Activated CD8-positive, alpha-beta memory T cell treated with anti-CD3 and anti-CD28 coated beads for 4 hours (primary cell): ENCODE measurements around the gene RNU1-3.
"Not testable (repeated sequence)": the region's sequence is repeated elsewhere in the genome, so short reads cannot be mapped to it uniquely, and the experiment has no call there.

Source experiments
- DNase-seq, 2 donors: peaks; one replicate each; pipeline ENCODE4 v3.0.0-alpha.2; 2020; ENCODE audit warnings: low read depth in 2 of 2

The RNU1-3 gene

GRCh38 chr1:16656981-16657683, 9.6 kb downstream of the RNU1-3 start:
- DNase-seq, result not testable (repeated sequence)

DNA sequence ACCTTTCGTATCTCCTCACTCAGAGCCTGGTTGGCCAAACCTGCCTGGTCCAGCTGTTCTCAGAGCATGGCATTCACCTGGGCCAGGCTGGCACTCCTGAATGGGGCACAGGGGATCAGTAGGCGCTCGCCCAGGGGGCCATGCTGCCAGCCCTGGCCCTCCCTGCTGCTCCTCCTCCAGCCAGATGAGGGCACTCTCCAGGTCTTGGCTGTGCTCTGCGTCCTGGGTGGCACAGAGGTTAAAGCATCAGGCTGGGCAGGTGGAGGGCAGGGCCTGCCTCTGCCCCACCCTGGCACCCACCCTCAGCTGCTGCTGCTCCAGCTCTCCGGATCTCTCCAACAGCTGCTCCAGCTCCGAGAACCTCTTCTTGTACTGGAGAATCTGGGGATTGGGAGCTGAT, 10.2 kb downstream of the RNU1-3 start:
- not testable (repeated sequence) for DNase-seq

GRCh38 chr1:16651560-16651959, 15.2 kb downstream of the RNU1-3 start:
- DNase-seq, result not testable (repeated sequence)

GRCh38 chr1:16649960-16650359, 16.8 kb downstream of the RNU1-3 start:
- not testable (repeated sequence) for DNase-seq

- not testable (repeated sequence) for DNase-seq
These were observed 17.4 kb downstream of the RNU1-3 start for GRCh38 chr1:16649390-16649789.

DNA sequence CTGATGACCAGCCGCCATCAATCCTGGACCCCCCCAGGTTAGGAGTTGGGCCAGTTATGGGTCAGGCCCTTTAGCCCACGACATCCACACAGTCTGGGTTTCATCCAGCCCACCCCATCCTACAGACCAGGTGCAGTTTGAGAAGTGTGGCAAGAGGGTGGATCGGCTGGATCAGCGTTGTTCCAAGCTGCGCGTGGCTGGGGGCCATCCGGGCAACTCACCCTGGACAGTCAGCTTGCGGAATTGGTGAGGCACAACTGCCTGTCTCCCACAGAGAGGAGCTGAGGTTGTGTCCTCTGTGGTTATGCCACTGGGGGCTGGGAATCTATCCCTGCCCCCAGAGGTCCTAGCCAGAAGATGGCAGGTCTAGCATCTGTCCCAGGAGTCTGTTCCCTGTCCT, 18.0 kb downstream of the RNU1-3 start:
- not testable (repeated sequence) for DNase-seq

- DNase-seq, result not testable (repeated sequence)
These were observed 18.5 kb downstream of the RNU1-3 start for GRCh38 chr1:16648250-16648649.

DNA sequence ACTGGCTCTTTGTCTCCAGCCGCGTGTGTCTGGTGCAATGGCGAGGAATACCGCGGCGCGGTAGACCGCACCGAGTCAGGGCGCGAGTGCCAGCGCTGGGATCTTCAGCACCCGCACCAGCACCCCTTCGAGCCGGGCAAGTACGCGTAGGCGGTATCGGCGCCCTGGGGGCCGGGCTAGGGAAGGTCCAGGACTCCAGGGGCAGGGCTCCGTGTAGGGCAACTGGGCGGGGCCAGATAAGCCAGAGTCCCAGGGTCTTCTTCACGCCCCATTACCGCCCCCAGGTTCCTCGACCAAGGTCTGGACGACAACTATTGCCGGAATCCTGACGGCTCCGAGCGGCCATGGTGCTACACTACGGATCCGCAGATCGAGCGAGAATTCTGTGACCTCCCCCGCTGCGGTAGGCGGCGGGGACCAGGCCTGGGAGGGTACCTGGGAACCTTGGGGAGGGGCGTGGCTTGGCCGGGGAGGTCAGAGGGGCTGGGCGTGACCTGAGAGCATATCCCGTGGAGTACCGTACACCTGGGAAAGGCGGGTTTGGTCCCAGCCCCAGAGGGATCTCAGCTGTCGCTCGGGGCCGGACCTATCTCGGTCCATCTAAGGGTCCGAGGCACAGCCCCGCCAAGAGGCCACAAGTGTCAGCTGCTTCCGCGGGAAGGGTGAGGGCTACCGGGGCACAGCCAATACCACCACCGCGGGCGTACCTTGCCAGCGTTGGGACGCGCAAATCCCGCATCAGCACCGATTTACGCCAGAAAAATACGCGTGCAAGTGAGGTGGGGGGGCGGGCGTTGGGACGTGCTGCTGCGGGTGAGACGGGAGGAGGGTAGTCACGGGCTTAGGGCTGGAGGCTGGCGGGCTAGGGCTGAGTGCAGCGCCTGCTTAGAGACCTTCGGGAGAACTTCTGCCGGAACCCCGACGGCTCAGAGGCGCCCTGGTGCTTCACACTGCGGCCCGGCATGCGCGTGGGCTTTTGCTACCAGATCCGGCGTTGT, 19.3 kb downstream of the RNU1-3 start:
- not testable (repeated sequence) for DNase-seq

DNA sequence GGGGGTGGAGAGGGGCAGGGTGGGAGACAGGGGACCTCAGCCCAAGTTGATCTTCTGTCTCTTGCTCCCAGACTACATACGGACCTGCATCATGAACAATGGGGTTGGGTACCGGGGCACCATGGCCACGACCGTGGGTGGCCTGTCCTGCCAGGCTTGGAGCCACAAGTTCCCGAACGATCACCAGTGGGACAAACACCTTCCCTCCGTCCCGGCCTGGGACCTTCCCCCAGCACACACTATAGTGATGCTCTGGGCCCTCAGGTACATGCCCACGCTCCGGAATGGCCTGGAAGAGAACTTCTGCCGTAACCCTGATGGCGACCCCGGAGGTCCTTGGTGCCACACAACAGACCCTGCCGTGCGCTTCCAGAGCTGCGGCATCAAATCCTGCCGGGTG, 20.0 kb downstream of the RNU1-3 start:
- DNase-seq, result not testable (repeated sequence)

DNA sequence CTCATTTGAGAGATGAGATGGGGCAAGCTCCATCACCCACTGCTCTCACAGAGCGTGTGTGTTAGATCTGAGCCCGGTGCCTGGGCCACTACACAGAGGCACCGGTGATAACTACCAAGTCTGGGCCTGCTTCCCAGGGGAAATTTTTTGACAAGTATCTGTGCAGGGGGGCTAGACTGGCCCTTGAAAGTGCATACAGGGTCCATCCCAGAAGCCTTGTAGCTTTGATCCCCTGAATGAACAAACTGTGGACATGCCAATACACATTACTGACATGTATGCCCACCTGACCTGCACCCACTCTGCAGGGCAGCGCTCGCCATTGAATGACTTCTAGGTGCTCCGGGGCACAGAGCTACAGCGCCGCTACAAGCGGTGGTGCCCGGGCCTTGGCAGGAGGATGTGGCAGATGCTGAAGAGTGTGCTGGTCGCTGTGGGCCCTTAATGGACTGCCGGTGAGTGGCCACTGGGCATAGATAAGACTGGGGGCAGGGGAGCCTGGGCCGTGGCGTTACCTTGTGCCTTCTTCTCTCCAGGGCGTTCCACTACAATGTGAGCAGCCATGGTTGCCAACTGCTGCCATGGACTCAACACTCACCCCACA, 20.6 kb downstream of the RNU1-3 start:
- DNase-seq, result not testable (repeated sequence)

- DNase-seq, result not testable (repeated sequence)
These were observed 21.3 kb downstream of the RNU1-3 start for GRCh38 chr1:16645271-16646060.

- peak; percentile 96 to 100 for DNase-seq
These were observed 22.1 kb downstream of the RNU1-3 start for GRCh38 chr1:16644482-16645270.

- no peak for DNase-seq
These were observed 22.6 kb downstream of the RNU1-3 start for GRCh38 chr1:16644193-16644481.

DNA sequence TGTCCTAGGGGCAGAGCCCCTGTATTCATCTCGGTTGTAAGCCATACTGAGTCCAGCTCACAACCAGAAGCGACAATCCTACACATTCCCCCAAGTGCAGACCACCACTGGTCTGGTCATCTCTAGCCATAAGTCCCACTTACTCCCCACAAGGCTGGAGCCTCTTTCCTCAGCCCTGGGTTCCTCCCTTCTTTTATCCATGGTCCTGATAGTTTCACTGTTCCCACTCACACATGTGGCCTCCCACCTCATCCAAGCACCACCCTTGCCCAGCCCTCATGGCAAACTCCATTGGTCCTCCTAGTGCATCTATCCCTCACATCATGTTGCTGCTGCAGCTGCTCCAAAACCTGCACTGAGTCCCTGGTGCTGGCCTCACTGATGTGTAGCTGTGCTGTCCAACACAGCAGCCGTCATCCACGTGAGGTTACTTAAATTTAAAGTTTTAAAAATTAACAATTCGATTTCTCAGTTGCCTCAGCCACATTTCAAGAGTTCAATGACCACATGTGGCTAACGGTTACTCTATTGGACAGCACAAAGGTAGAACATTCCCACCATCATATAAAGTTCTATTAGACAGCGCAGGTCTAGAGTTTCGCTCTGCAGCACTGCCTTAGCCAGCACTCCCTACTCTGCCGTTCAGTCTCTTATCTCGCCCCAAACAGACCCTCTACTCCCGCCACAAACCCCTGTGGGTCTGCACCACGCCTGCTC, 23.1 kb downstream of the RNU1-3 start:
- DNase-seq, result not testable (repeated sequence)

DNA sequence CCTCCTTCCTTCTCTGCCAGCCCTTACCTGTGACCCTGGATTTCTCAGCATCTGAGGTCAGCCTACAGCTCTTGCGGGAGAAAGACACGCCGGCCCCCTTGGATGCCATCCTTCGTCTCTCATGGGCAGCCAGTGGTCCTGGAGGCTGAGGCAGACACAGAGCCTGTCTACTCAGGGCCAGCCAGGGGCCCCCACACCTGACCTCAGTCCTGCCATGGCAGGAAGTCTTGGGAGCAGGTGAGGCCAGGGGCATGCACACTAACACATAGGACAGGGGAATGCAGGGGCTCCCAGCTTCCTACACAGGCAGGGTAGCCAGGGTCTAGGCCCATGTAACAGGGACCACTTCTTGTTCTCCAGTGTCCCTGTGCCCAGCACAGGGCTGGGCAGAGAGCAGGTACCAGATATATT, 23.7 kb downstream of the RNU1-3 start:
- not testable (repeated sequence) for DNase-seq

- not testable (repeated sequence) for DNase-seq
These were observed 24.5 kb downstream of the RNU1-3 start for GRCh38 chr1:16642025-16642966.

DNA sequence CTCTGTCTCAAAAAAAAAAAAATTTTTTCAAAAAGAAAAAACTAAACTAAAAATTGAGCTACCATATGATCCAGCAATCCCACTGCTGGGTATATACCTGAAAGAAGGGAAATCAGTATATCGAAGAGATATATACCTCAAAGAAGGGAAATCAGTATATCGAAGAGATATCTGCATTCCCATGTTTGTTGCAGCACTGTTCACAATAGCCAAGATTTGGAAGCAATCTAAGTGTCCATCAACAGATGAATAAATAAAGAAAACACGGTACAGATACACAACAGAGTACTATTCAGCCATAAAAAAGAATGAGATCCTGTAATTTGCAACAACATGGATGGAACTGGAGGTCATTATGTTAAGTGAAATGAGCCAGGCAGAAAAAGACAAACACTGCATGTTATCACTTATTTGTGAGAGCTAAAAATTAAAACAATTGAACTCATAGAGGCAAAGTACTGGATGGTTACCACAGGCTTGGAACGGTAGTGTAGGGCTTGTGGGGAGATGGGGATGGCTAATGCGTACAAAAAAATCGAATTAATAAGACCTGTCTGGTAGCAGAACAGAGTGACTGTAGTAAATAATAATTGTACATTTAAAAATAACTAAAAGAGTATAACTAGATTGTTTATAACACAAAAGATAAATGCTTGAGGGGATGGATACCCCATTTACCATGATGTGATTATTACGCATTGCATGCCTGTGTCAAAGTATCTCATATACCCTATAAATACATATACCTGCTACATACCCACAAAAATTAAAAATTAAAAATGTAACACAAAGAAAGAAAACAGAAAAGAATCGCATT, 25.4 kb downstream of the RNU1-3 start:
- not testable (repeated sequence) for DNase-seq
